UCSD-AML1 (cell line): ENCODE measurements around the gene SYN1.
A peak's percentile ranks its signal among the peaks of the same experiment; 100 is the strongest.

Experiments
- DNase-seq: peaks from one replicate; lab custom pipeline; 2025; ENCODE audit not compliant: unreplicated experiment; lab: John Stamatoyannopoulos, UW

Gene SYN1

GRCh38 chrX:47574076-47574546 is 45.5 kb downstream of the SYN1 start:
- no peak for DNase-seq

- DNase-seq: no peak
These were observed 46.1 kb downstream of the SYN1 start for GRCh38 chrX:47573341-47574075.

- DNase-seq: no peak
These were observed 46.8 kb downstream of the SYN1 start for GRCh38 chrX:47572773-47573340.

GRCh38 chrX:47571896-47572295 is 47.8 kb downstream of the SYN1 start:
- DNase-seq: no peak

- DNase-seq: no peak
These were observed 48.4 kb downstream of the SYN1 start for GRCh38 chrX:47571215-47571614.

GRCh38 chrX:47570794-47571193 is 48.9 kb downstream of the SYN1 start:
- no peak for DNase-seq

GRCh38 chrX:47568656-47569295 is 50.9 kb downstream of the SYN1 start:
- DNase-seq: no peak

GRCh38 chrX:47566841-47567240 is 52.8 kb downstream of the SYN1 start:
- no peak for DNase-seq

- no peak for DNase-seq
These were observed 55.1 kb downstream of the SYN1 start for GRCh38 chrX:47564438-47565085.

- no peak for DNase-seq
These were observed 55.8 kb downstream of the SYN1 start for GRCh38 chrX:47563801-47564315.

GRCh38 chrX:47562615-47563243 is 56.9 kb downstream of the SYN1 start:
- DNase-seq: peak; percentile 70

- no peak for DNase-seq
These were observed 58.0 kb downstream of the SYN1 start for GRCh38 chrX:47561659-47562151.

- peak; percentile 92 for DNase-seq
These were observed 58.6 kb downstream of the SYN1 start, which contains the start of gene ARAF for GRCh38 chrX:47560934-47561658. TSS of gene ARAF (plus strand) at chrX:47561205. CDS start at chrX:47562968, 1,763 bp downstream.

- DNase-seq: no peak
These were observed 59.3 kb downstream of the SYN1 start for GRCh38 chrX:47560179-47560933.

GRCh38 chrX:47558436-47558835 is 61.2 kb downstream of the SYN1 start:
- no peak for DNase-seq

- peak; percentile 81 for DNase-seq
These were observed 63.5 kb downstream of the SYN1 start for GRCh38 chrX:47556045-47556623.

GRCh38 chrX:47543496-47543895 is 76.2 kb downstream of the SYN1 start:
- no peak for DNase-seq

- DNase-seq: peak; percentile 59
These were observed 78.7 kb downstream of the SYN1 start for GRCh38 chrX:47540754-47541538.
